ENCODE data around the gene DYNLT2B. TPM values are rescaled to one million over a fixed set of nuclear protein-coding genes. Genes with fewer than 3 reads are reported as not detected.
A peak's percentile ranks its signal among the peaks of the same experiment; 100 is the strongest.
"Not testable (repeated sequence)": the region's sequence is repeated elsewhere in the genome, so short reads cannot be mapped to it uniquely, and the experiment has no call there.

Gene DYNLT2B
- total and polyA plus RNA-seq, 2 experiments from 2014 or later, result 9.6 to 39.7 TPM

- Histone ChIP-seq H3K9me2 (ENCODE audit: insufficient read depth) (no peaks in the 10 kb centered on the region), H2AFZ (no peak overlapping the region), H3K9me3 (ENCODE audit: low read depth) (no peaks in the 10 kb centered on the region), H3K36me3 (ENCODE audit: low read depth) (peaks cover 24% of the 10 kb centered on the region), H3K27me3 (replicated peaks; ENCODE audit: insufficient read depth) (no peaks in the 10 kb centered on the region), H3K4me3 (no peak overlapping the region), H3K9ac (no peak overlapping the region), H3K4me1 (ENCODE audit: insufficient read depth) (no peaks in the 10 kb centered on the region), H4K20me1 (ENCODE audit: insufficient read depth) (no peaks in the 10 kb centered on the region), H3F3A (ENCODE audit: insufficient read depth) (peaks cover 18% of the 10 kb centered on the region), H3K4me2 (ENCODE audit: unreplicated experiment) (no peak overlapping the region), H3K27ac (no peak overlapping the region), H3K79me2 (ENCODE audit: insufficient read depth) (peaks cover 67% of the 10 kb centered on the region)
- no peak for DNase-seq
- WGBS, 2 experiments (ENCODE audit: low coverage in 1 of 2, low lambda C conversion rate in 2 of 2, missing lambda C conversion rate in 2 of 2), result 48 to 62% methylated on average over 1 of the region's 1 CpG
- in situ Hi-C loops (cut with MboI), result loop anchor here (10.0 kb wide), 1 partner anchor 269 kb away; no protein-coding TSS in a partner anchor
- TF ChIP-seq EZH2 (IDR thresholded peaks at IDR 0.05; ENCODE audit: insufficient read depth, poor library complexity, severe bottlenecking) (no peak), EZH2phosphoT487 (IDR thresholded peaks at IDR 0.05; ENCODE audit: insufficient read depth, low read depth) (no peak)
These were observed 62.3 kb downstream of the DYNLT2B start for GRCh38 chr3:196255776-196256175.

- H3K9me3 ChIP-seq (ENCODE audit: low read depth), result no peaks in the 10 kb centered on the region
- no peak for DNase-seq
- peaks cover 20% of the 10 kb centered on the region for H3K36me3 ChIP-seq (ENCODE audit: low read depth)
- H3K9ac ChIP-seq, result no peak overlapping the region
- H3K4me1 ChIP-seq (ENCODE audit: insufficient read depth), result no peaks in the 10 kb centered on the region
- peaks cover 69% of the 10 kb centered on the region for H3K79me2 ChIP-seq (ENCODE audit: insufficient read depth)
- no peaks in the 10 kb centered on the region for H3K9me2 ChIP-seq (ENCODE audit: insufficient read depth)
- no peaks in the 10 kb centered on the region for H4K20me1 ChIP-seq (ENCODE audit: insufficient read depth)
- peaks cover 18% of the 10 kb centered on the region for H3F3A ChIP-seq (ENCODE audit: insufficient read depth)
- H3K27me3 ChIP-seq (replicated peaks; ENCODE audit: insufficient read depth), result no peaks in the 10 kb centered on the region
- H3K4me3 ChIP-seq, result no peak overlapping the region
- no peak for TF ChIP-seq EZH2 (IDR thresholded peaks at IDR 0.05; ENCODE audit: insufficient read depth, poor library complexity, severe bottlenecking)
- TF ChIP-seq EZH2phosphoT487 (IDR thresholded peaks at IDR 0.05; ENCODE audit: insufficient read depth, low read depth), result no peak
- no peak overlapping the region for H2AFZ ChIP-seq
- no peak overlapping the region for H3K27ac ChIP-seq
- 62 to 63% methylated on average over 5 of the region's 5 CpGs for WGBS, 2 experiments (ENCODE audit: low coverage in 1 of 2, low lambda C conversion rate in 2 of 2, missing lambda C conversion rate in 2 of 2)
- in situ Hi-C loops (cut with MboI), result loop anchor here (10.0 kb wide), 1 partner anchor 270 kb away; no protein-coding TSS in a partner anchor
- H3K4me2 ChIP-seq (ENCODE audit: unreplicated experiment), result no peak overlapping the region
These were observed 63.4 kb downstream of the DYNLT2B start for GRCh38 chr3:196254376-196255283.

DNA sequence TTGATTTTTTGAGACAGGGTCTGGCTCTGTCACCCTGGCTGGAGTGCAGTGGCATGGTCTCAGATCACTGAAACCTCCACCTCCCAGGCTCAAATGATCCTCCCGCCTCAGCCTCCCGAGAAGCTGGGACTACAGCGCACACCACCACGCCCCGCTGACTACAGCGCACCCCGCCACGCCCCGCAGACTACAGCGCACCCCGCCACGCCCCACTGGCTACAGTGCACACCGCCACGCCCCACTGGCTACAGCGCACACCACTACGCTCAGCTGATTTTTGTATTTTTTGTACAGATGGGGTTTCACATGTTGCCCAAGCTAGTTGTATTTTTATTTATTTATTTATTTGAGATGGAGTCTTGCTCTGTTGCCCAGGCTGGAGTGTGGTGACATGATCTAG lies 66.1 kb downstream of the DYNLT2B start:
- H3K4me2 ChIP-seq (ENCODE audit: unreplicated experiment), result no peak overlapping the region
- H3K4me1 ChIP-seq (ENCODE audit: insufficient read depth), result no peaks in the 10 kb centered on the region
- 95% methylated on average over 10 to 16 of the region's 16 CpGs for WGBS, 2 experiments (ENCODE audit: low coverage in 1 of 2, low lambda C conversion rate in 2 of 2, missing lambda C conversion rate in 2 of 2)
- no peaks in the 10 kb centered on the region for H3K9me3 ChIP-seq (ENCODE audit: low read depth)
- peaks cover 68% of the 10 kb centered on the region for H3K79me2 ChIP-seq (ENCODE audit: insufficient read depth)
- H2AFZ ChIP-seq, result no peak overlapping the region
- no peak overlapping the region for H3K9ac ChIP-seq
- TF ChIP-seq EZH2 (IDR thresholded peaks at IDR 0.05; ENCODE audit: insufficient read depth, poor library complexity, severe bottlenecking), result no peak
- TF ChIP-seq EZH2phosphoT487 (IDR thresholded peaks at IDR 0.05; ENCODE audit: insufficient read depth, low read depth), result no peak
- H3F3A ChIP-seq (ENCODE audit: insufficient read depth), result peaks cover 18% of the 10 kb centered on the region
- in situ Hi-C loops (cut with MboI), result loop anchor here (10.0 kb wide), 1 partner anchor 273 kb away; no protein-coding TSS in a partner anchor
- H3K27me3 ChIP-seq (replicated peaks; ENCODE audit: insufficient read depth), result no peaks in the 10 kb centered on the region
- DNase-seq, result no peak
- H3K4me3 ChIP-seq, result no peak overlapping the region
- peaks cover 25% of the 10 kb centered on the region for H3K36me3 ChIP-seq (ENCODE audit: low read depth)
- H3K9me2 ChIP-seq (ENCODE audit: insufficient read depth), result no peaks in the 10 kb centered on the region
- no peak overlapping the region for H3K27ac ChIP-seq
- H4K20me1 ChIP-seq (ENCODE audit: insufficient read depth), result no peaks in the 10 kb centered on the region

- no peak overlapping the region for H3K4me2 ChIP-seq (ENCODE audit: unreplicated experiment)
- no peaks in the 10 kb centered on the region for H3K27me3 ChIP-seq (replicated peaks; ENCODE audit: insufficient read depth)
- no peaks in the 10 kb centered on the region for H3F3A ChIP-seq (ENCODE audit: insufficient read depth)
- H3K9ac ChIP-seq, result no peak overlapping the region
- in situ Hi-C loops (cut with MboI), result no loop called here
- no peak for TF ChIP-seq EZH2phosphoT487 (IDR thresholded peaks at IDR 0.05; ENCODE audit: insufficient read depth, low read depth)
- TF ChIP-seq EZH2 (IDR thresholded peaks at IDR 0.05; ENCODE audit: insufficient read depth, poor library complexity, severe bottlenecking), result no peak
- H3K9me3 ChIP-seq (ENCODE audit: low read depth), result no peaks in the 10 kb centered on the region
- 90 to 92% methylated on average over 13 of the region's 13 CpGs for WGBS, 2 experiments (ENCODE audit: low coverage in 1 of 2, low lambda C conversion rate in 2 of 2, missing lambda C conversion rate in 2 of 2)
- H3K9me2 ChIP-seq (ENCODE audit: insufficient read depth), result no peaks in the 10 kb centered on the region
- H2AFZ ChIP-seq, result no peak overlapping the region
- peaks cover 25% of the 10 kb centered on the region for H3K36me3 ChIP-seq (ENCODE audit: low read depth)
- H3K4me3 ChIP-seq, result no peak overlapping the region
- peak; percentile 34 for DNase-seq
- H4K20me1 ChIP-seq (ENCODE audit: insufficient read depth), result no peaks in the 10 kb centered on the region
- H3K4me1 ChIP-seq (ENCODE audit: insufficient read depth), result no peaks in the 10 kb centered on the region
- H3K79me2 ChIP-seq (ENCODE audit: insufficient read depth), result peaks cover 47% of the 10 kb centered on the region
- no peak overlapping the region for H3K27ac ChIP-seq
These were observed 71.3 kb downstream of the DYNLT2B start for GRCh38 chr3:196246612-196247308.

DNA sequence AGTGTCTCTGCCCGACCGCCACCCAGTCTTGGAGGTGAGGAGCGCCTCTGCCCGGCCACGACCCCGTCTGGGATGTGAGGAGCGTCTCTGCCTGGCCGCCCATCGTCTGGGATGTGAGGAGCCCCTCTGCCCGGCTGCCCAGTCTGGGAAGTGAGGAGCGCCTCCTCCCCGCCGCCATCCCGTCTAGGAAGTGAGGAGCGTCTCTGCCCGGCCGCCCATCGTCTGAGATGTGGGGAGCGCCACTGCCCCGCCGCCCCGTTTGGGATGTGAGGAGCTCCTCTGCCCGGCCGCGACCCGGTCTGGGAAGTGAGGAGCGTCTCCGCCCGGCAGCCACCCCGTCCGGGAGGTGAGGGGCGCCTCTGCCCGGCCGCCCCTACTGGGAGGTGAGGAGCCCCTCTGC lies 73.9 kb downstream of the DYNLT2B start:
- H3K27me3 ChIP-seq (replicated peaks; ENCODE audit: insufficient read depth); H3K9me3 ChIP-seq (ENCODE audit: low read depth); H3K9me2 ChIP-seq (ENCODE audit: insufficient read depth); H3K9ac ChIP-seq; H3K27ac ChIP-seq; DNase-seq; H3K4me3 ChIP-seq; H4K20me1 ChIP-seq (ENCODE audit: insufficient read depth); in situ Hi-C loops (cut with MboI); H2AFZ ChIP-seq; H3F3A ChIP-seq (ENCODE audit: insufficient read depth); H3K4me2 ChIP-seq (ENCODE audit: unreplicated experiment); H3K4me1 ChIP-seq (ENCODE audit: insufficient read depth): not testable (repeated sequence)
- peaks cover 49% of the 10 kb centered on the region for H3K36me3 ChIP-seq (ENCODE audit: low read depth)
- 96 to 100% methylated on average over 3 to 34 of the region's 34 CpGs for WGBS, 2 experiments (ENCODE audit: low coverage in 1 of 2, low lambda C conversion rate in 2 of 2, missing lambda C conversion rate in 2 of 2)
- H3K79me2 ChIP-seq (ENCODE audit: insufficient read depth), result peaks cover 22% of the 10 kb centered on the region
